CD4-positive, alpha-beta T cell (primary cell): ENCODE data around the gene PPP4R3A. TPM values are rescaled to one million over a fixed set of nuclear protein-coding genes. Genes with fewer than 3 reads are reported as not detected.

ENCODE experiments used
- ATAC-seq: fragments of 200-7000 bp; cut with Tn5 transposase; one replicate; pipeline ENCODE4 v1.10.0; 2022; ENCODE audit warnings: mild to moderate bottlenecking; ENCODE audit not compliant: poor library complexity
- CTCF ChIA-PET: fragments of 350-600 bp; sonication (Branson Sonifier 250); formaldehyde crosslinking; loops from one replicate; lab custom pipeline; 2021; ENCODE audit warnings: antibody characterized with exemption, inconsistent platforms; lab: Charles Lee
- POLR2A ChIA-PET: fragments of 350-600 bp; sonication (Branson Sonifier 250); formaldehyde crosslinking; loops from one replicate; lab custom pipeline; 2021; ENCODE audit warnings: antibody characterized with exemption, inconsistent platforms; lab: Charles Lee
- DNase-seq, 14 experiments: peaks; one replicate each; pipeline ENCODE4 v3.0.0-alpha.2; 2013 to 2020; ENCODE audit warnings: mixed read lengths in 2 of 14
- H3K27ac ChIP-seq, 2 donors: one replicate each; pipeline versions ENCODE4 v1.5.1 to v1.7.0; 2013; ENCODE audit warnings: low read length in 2 of 2, low read depth in 1 of 2, mild to moderate bottlenecking in 1 of 2
- H3K27me3 ChIP-seq, 2 experiments: 1 replicate in 1 of 2; 2 replicates in 1 of 2; pipeline versions ENCODE4 v1.6.1 to v1.7.0; 2013; ENCODE audit warnings: low read length in 2 of 2, control low read depth in 1 of 2, mild to moderate bottlenecking in 1 of 2, moderate library complexity in 1 of 2; ENCODE audit not compliant: insufficient read depth in 2 of 2, control insufficient read depth in 1 of 2
- H3K36me3 ChIP-seq: one replicate; pipeline ENCODE4 v1.6.1; 2013; ENCODE audit warnings: low read length, control low read depth; ENCODE audit not compliant: insufficient read depth
- H3K4me1 ChIP-seq: one replicate; pipeline ENCODE4 v1.6.1; 2013; ENCODE audit warnings: low read length, control low read depth; ENCODE audit not compliant: insufficient read depth
- H3K4me3 ChIP-seq: one replicate; pipeline ENCODE4 v1.5.1; 2013; ENCODE audit warnings: mild to moderate bottlenecking, low read length, moderate library complexity
- H3K9me3 ChIP-seq, 2 experiments: 1 replicate in 1 of 2; 2 replicates in 1 of 2; pipeline versions ENCODE4 v1.6.1 to v1.7.0; 2013; ENCODE audit warnings: low read length in 2 of 2, mild to moderate bottlenecking in 2 of 2, control low read depth in 1 of 2, moderate library complexity in 1 of 2; ENCODE audit not compliant: control insufficient read depth in 1 of 2, insufficient read depth in 1 of 2
- H3K27ac Mint-ChIP-seq: one replicate; pipeline ENCODE4 v1.8.0; 2020; ENCODE audit warnings: mixed read lengths
- H3K27me3 Mint-ChIP-seq: one replicate; pipeline ENCODE4 v1.8.0; 2021; ENCODE audit warnings: mixed read lengths
- H3K36me3 Mint-ChIP-seq: one replicate; pipeline ENCODE4 v1.8.0; 2021; ENCODE audit warnings: low read depth, mixed read lengths
- H3K4me1 Mint-ChIP-seq: one replicate; pipeline ENCODE4 v1.8.0; 2021; ENCODE audit warnings: low read depth, mixed read lengths
- H3K4me3 Mint-ChIP-seq: one replicate; pipeline ENCODE4 v1.8.0; 2020; ENCODE audit warnings: mild to moderate bottlenecking, mixed read lengths
- H3K9me3 Mint-ChIP-seq: one replicate; pipeline ENCODE4 v1.8.0; 2020; ENCODE audit warnings: mixed read lengths
- intact Hi-C, 2 experiments: fragments of 100-400 bp; cut with DNase I in 1 of 2; cut with micrococcal nuclease in 1 of 2; formaldehyde crosslinking; loops; one replicate each; pipeline versions ENCODE4 v1.15.1 to v1.9.0; 2023 to 2025; cut with DNase I, micrococcal nuclease
- total RNA-seq, 174 experiments: library from RNA in 2 of 174; stranded (reverse) in 2 of 174; gene quantifications; one replicate each; pipeline ENCODE4 v1.2.3 and lab custom pipeline; 2021 to 2026
- TF ChIP-seq, protein P1 (sequence below): fragments of 200-600 bp; IDR thresholded peaks from one replicate; pipeline ENCODE4 v1.8.0; 2022; ENCODE audit warnings: antibody characterized with exemption, mild to moderate bottlenecking

The PPP4R3A gene
- total RNA-seq, 2 experiments from 2014 or later = 189 to 205 TPM

DNA sequence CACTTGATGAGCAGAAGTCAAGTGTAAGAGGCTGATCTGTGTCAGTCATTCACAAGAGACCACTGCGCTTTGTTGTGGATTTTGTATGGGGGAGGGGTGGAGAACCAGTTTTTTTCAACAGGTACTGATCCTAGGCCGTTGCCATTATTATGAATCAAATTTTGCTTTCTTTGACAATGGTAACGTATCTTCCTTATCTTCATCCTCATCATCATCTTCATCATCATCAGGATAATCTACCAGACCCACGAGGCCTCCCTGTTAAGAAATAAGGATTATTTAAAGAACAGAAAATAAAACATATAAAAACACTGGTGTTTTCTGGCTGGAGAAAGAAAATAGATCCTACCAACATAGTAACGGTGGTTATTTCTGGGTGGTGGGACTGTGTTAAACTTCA, 51.5 kb downstream of the PPP4R3A start:
- Mint-ChIP-seq H3K9me3 (no peaks in the 10 kb centered on the region), H3K4me1 (peaks cover 25% of the 10 kb centered on the region), H3K4me3 (no peak overlapping the region), H3K27ac (peak overlapping the region; percentile 42), H3K36me3 (peaks cover 83% of the 10 kb centered on the region), H3K27me3 (no peaks in the 10 kb centered on the region)
- DNase-seq = no peak
- POLR2A ChIA-PET = no interaction called here
- H3K27me3 ChIP-seq = no peaks in the 10 kb centered on the region
- no peak overlapping the region for H3K27ac ChIP-seq
- no peak overlapping the region for H3K4me3 ChIP-seq
- TF ChIP-seq, protein P1, sequence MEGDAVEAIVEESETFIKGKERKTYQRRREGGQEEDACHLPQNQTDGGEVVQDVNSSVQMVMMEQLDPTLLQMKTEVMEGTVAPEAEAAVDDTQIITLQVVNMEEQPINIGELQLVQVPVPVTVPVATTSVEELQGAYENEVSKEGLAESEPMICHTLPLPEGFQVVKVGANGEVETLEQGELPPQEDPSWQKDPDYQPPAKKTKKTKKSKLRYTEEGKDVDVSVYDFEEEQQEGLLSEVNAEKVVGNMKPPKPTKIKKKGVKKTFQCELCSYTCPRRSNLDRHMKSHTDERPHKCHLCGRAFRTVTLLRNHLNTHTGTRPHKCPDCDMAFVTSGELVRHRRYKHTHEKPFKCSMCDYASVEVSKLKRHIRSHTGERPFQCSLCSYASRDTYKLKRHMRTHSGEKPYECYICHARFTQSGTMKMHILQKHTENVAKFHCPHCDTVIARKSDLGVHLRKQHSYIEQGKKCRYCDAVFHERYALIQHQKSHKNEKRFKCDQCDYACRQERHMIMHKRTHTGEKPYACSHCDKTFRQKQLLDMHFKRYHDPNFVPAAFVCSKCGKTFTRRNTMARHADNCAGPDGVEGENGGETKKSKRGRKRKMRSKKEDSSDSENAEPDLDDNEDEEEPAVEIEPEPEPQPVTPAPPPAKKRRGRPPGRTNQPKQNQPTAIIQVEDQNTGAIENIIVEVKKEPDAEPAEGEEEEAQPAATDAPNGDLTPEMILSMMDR = no peak
- CTCF ChIA-PET = no interaction called here
- ATAC-seq = no peak
- peaks cover 71% of the 10 kb centered on the region for H3K36me3 ChIP-seq
- intact Hi-C loops = no loop called here
- no peaks in the 10 kb centered on the region for H3K9me3 ChIP-seq
- peaks cover 11% of the 10 kb centered on the region for H3K4me1 ChIP-seq

- H3K4me1 ChIP-seq = peaks cover 12% of the 10 kb centered on the region
- ATAC-seq (no peak), DNase-seq (no peak)
- TF ChIP-seq, protein P1 = no peak
- no peaks in the 10 kb centered on the region for H3K27me3 ChIP-seq
- CTCF ChIA-PET = no interaction called here
- Mint-ChIP-seq H3K27ac (peak overlapping the region; percentile 57), H3K4me3 (no peak overlapping the region), H3K4me1 (peaks cover 27% of the 10 kb centered on the region), H3K27me3 (no peaks in the 10 kb centered on the region), H3K36me3 (peaks cover 61% of the 10 kb centered on the region), H3K9me3 (no peaks in the 10 kb centered on the region)
- no peaks in the 10 kb centered on the region for H3K9me3 ChIP-seq
- H3K36me3 ChIP-seq = peaks cover 50% of the 10 kb centered on the region
- POLR2A ChIA-PET = no interaction called here
- no peak overlapping the region for H3K4me3 ChIP-seq
- no peak overlapping the region for H3K27ac ChIP-seq
- intact Hi-C loops = no loop called here
Observed at GRCh38 chr14:91456283-91456682, 53.8 kb downstream of the PPP4R3A start.

DNA sequence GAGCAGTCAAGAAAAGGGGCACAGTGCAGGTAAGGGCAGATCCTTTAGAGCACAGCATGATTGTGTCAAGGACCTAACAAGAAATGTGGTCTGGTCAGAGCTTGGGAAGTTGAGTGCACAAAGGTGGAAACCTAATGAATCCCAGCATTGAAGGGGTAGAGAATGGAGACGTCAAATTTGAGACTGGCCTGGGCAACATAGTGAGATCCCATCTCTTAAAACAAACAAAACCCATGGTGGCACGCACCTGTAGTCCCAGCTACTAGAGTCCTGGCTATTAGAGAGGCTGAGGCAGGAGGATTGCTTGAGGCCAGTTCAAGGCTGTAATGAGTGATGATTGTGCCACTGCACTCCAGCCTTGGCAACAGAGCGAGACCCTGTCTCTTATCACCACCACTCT, 55.5 kb downstream of the PPP4R3A start:
- peak overlapping the region; percentile 13 for H3K4me3 Mint-ChIP-seq
- intact Hi-C loops = no loop called here
- H3K4me1 ChIP-seq = peaks cover 12% of the 10 kb centered on the region
- TF ChIP-seq, protein P1 = no peak
- H3K36me3 Mint-ChIP-seq = peaks cover 44% of the 10 kb centered on the region
- peaks cover 33% of the 10 kb centered on the region for H3K36me3 ChIP-seq
- DNase-seq (no peak), ATAC-seq (no peak)
- peak overlapping the region; percentile 53 for H3K27ac Mint-ChIP-seq
- no peak overlapping the region for H3K27ac ChIP-seq
- H3K4me3 ChIP-seq = no peak overlapping the region
- H3K27me3 Mint-ChIP-seq = no peaks in the 10 kb centered on the region
- ChIA-PET CTCF (no interaction called here), POLR2A (interaction anchor here (0.7 to 1.2 kb wide), 3 partner anchors 34 to 1296 kb away, joined by 3 to 5 read pairs (median 4); partner anchors contain the start of gene PPP4R3A)
- H3K27me3 ChIP-seq = no peaks in the 10 kb centered on the region
- peaks cover 27% of the 10 kb centered on the region for H3K4me1 Mint-ChIP-seq
- H3K9me3 ChIP-seq = no peaks in the 10 kb centered on the region
- H3K9me3 Mint-ChIP-seq = no peaks in the 10 kb centered on the region
